Measurements from ENCODE around the gene OPA3. TPM values are rescaled to one million over a fixed set of nuclear protein-coding genes. Genes with fewer than 3 reads are reported as not detected.
"Not testable (repeated sequence)": the region's sequence is repeated elsewhere in the genome, so short reads cannot be mapped to it uniquely, and the experiment has no call there.

Gene OPA3
- 10 to 100 TPM in 1 of 3 donors, 1 to 10 TPM in 2; 6.6 to 11.4 (median 7.2) TPM for total RNA-seq

DNA sequence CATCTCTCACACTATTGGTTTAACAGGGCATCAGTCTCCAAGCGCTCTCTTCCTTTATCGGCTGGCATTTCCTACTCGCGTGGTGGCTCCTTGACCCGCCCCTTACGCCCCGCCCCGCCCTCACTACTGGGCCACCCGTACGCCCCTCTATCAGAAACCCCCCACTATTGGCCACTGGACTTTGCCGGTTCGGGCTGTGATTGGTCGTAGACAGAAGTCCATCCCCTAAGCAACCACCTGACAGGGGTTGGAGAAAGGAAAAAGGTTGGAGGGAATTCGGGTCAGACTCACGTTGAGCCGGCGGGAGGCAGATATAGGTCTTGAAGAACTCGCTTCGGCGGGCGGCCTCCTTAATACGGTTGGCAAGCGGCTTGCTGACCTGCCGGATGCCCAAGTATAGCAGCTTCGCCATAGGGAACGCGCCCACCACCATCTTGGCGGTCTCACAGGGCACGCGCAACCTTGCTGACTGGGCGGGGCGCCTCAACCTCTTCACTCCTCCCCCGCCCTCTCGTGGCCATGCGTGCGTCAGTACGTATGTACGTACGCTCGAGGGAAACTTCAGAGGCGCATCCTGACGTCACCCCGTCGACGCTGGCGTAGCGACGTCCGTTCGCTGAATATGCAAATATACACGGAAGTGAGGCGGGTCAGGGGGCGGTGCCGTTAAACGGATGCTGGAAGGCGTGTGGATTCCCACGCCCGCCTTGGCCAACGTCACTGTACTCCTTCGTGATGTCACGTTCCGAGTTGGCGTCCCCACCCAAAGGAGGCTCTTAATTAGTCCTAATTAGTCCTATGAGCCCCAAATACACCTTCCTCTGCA lies at the start of gene OPA3:
OPA3 (minus strand) TSS at position 471 of the 826 bp plus-strand sequence; CDS start at position 433, 38 bp downstream.
- peak; percentile 77 to 96 (median 87) for TF ChIP-seq POLR2AphosphoS5 (IDR thresholded peaks at IDR 0.05)
- TF ChIP-seq POLR2A (IDR thresholded peaks at IDR 0.05): no peak
- TF ChIP-seq, protein P1, sequence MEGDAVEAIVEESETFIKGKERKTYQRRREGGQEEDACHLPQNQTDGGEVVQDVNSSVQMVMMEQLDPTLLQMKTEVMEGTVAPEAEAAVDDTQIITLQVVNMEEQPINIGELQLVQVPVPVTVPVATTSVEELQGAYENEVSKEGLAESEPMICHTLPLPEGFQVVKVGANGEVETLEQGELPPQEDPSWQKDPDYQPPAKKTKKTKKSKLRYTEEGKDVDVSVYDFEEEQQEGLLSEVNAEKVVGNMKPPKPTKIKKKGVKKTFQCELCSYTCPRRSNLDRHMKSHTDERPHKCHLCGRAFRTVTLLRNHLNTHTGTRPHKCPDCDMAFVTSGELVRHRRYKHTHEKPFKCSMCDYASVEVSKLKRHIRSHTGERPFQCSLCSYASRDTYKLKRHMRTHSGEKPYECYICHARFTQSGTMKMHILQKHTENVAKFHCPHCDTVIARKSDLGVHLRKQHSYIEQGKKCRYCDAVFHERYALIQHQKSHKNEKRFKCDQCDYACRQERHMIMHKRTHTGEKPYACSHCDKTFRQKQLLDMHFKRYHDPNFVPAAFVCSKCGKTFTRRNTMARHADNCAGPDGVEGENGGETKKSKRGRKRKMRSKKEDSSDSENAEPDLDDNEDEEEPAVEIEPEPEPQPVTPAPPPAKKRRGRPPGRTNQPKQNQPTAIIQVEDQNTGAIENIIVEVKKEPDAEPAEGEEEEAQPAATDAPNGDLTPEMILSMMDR (IDR thresholded peaks at IDR 0.05): peak; percentile 20 to 35 (median 25)
- intact Hi-C loops (cut with DNase I; ENCODE audit: low total_unique reads): no loop called here
- Histone ChIP-seq H3K36me3 (no peaks in the 10 kb centered on the region), H3K4me1 (no peaks in the 10 kb centered on the region), H3K4me3 (peak within 1 kb of the TSS; percentile 66 to 92 (median 73)), H3K27ac (peak within 1 kb of the TSS; percentile 96 to 100), H3K9me3 (no peaks in the 10 kb centered on the region), H3K27me3 (no peaks in the 10 kb centered on the region)
- peak; percentile 99 to 100 for DNase-seq (ENCODE audit: low spot score in 2 of 2)

DNA sequence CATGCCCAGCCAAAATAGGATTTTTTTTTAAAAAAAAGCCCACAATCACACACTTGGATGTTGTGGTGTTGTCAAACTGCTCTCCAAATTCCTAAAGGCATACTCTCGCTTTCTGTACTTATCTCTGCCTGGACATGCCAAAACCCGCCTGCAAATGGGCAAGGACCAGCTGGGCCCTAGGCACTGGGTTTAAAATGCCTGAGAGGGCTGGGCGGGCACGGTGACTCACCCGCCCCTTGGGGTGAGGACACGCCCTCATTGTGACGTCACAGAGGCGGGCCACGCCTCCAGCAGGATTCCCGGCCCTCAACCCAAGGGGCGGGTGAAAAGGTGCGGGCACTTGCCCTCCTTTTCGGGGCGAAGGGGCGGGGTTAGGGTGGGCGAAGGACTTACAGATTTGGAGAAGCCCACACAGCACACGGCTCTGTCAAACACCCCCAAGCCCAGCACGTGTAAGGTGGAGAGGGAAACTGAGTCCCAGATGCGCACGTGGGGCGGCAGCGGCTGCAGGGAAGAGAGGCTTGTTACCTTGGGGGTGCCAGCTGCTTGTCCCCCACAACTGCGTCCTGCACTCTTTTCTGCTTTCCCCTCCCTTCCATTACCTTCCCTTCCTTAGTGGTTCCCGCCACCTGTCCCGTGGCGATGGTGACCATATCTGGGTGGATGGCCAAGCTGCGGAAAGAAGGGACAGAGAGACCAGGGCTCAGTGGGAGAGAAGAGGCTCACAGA lies 48.0 kb upstream of the OPA3 start:
- peak in 1 of 3 donors; percentile 19 for TF ChIP-seq POLR2AphosphoS5 (IDR thresholded peaks at IDR 0.05)
- TF ChIP-seq POLR2A (IDR thresholded peaks at IDR 0.05): no peak
- Histone ChIP-seq H3K9me3 (no peaks in the 10 kb centered on the region), H3K4me3 (no peak overlapping the region), H3K4me1 (no peaks in the 10 kb centered on the region), H3K36me3 (no peaks in the 10 kb centered on the region), H3K27me3 (no peaks in the 10 kb centered on the region), H3K27ac (peak overlapping the region; percentile 3 to 72)
- DNase-seq (ENCODE audit: low spot score in 2 of 2): peak; percentile 68 to 71
- intact Hi-C loops (cut with DNase I; ENCODE audit: low total_unique reads): loop anchor here (10.0 kb wide), 1 partner anchor 108 kb away; no protein-coding TSS in a partner anchor

DNA sequence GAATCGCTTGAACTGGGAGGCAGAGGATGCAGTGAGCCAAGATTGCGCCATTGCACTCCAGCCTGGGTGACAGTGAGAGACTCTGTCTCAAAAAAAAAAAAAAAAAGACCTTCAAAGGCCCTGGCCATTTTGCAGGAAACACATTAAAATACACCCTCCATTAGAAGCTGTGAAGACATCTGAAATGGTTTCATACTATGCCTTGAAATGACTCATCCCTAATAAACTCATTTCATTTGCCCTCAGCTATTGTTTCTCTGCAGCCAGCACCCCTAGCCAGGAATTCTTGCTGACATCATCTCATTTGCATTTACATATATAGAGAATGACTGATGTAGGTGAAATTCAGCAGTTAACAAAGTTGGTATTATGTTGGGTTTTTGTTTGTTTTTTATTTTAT lies 45.9 kb upstream of the OPA3 start:
- no peak overlapping the region for H3K4me3 ChIP-seq
- no peaks in the 10 kb centered on the region for H3K27me3 ChIP-seq
- no peak overlapping the region for H3K27ac ChIP-seq
- intact Hi-C loops (cut with DNase I; ENCODE audit: low total_unique reads): loop anchor here (10.0 kb wide), 1 partner anchor 106 kb away; no protein-coding TSS in a partner anchor
- H3K4me1 ChIP-seq: no peaks in the 10 kb centered on the region
- TF ChIP-seq POLR2A (IDR thresholded peaks at IDR 0.05): no peak
- TF ChIP-seq POLR2AphosphoS5 (IDR thresholded peaks at IDR 0.05): no peak
- TF ChIP-seq, protein P1 (IDR thresholded peaks at IDR 0.05): no peak
- no peaks in the 10 kb centered on the region for H3K36me3 ChIP-seq
- DNase-seq (ENCODE audit: low spot score in 2 of 2): no peak
- no peaks in the 10 kb centered on the region for H3K9me3 ChIP-seq

DNA sequence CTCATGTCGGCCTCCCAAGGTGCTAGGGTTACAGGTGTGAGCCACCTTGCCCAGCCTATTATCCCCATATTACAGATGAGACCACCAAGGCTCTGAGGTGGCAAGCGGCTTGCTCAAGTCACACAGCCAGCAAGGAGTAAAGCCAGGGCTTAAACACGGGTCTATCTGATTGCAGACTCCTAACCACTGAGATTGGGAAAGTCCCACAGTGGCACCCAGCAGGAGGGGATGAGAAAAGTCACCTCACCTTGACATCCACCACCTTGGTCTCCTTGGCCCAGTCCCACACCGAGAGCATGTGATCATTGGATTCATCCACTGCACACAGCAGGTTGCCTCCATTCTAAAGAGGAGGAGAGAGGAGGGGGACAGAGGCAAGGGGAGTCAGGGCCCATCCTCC lies 45.1 kb upstream of the OPA3 start:
- Histone ChIP-seq H3K27ac (no peak overlapping the region), H3K9me3 (no peaks in the 10 kb centered on the region), H3K36me3 (no peaks in the 10 kb centered on the region), H3K4me3 (no peak overlapping the region), H3K4me1 (no peaks in the 10 kb centered on the region), H3K27me3 (no peaks in the 10 kb centered on the region)
- intact Hi-C loops (cut with DNase I; ENCODE audit: low total_unique reads): loop anchor here (10.0 kb wide), 1 partner anchor 105 kb away; no protein-coding TSS in a partner anchor
- no peak for DNase-seq (ENCODE audit: low spot score in 2 of 2)
- TF ChIP-seq POLR2A (IDR thresholded peaks at IDR 0.05): no peak
- TF ChIP-seq, protein P1 (IDR thresholded peaks at IDR 0.05): no peak
- TF ChIP-seq POLR2AphosphoS5 (IDR thresholded peaks at IDR 0.05): no peak

DNA sequence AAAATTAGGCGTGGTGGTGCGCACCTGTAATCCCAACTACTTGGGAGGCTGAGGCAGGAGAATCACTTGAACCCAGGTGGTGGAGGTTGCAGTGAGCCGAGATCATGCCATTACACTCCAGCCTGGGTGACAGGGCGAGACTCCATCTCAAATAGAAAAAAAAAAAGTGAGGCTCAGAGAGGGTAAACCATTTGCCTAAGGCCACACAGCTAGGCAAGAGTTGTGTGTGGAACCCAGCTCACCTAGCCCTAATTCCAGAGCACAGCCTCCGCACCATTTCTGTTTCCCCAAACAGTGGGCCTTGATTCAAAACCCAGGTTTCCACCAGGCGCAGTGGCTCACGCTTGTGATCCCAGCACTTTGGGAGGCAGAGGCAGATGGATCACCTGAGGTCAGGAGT lies 43.6 kb upstream of the OPA3 start:
- H3K27ac ChIP-seq; H3K4me1 ChIP-seq; H3K36me3 ChIP-seq; DNase-seq (ENCODE audit: low spot score in 2 of 2); H3K27me3 ChIP-seq; intact Hi-C loops (cut with DNase I; ENCODE audit: low total_unique reads); H3K4me3 ChIP-seq; H3K9me3 ChIP-seq: not testable (repeated sequence)

DNA sequence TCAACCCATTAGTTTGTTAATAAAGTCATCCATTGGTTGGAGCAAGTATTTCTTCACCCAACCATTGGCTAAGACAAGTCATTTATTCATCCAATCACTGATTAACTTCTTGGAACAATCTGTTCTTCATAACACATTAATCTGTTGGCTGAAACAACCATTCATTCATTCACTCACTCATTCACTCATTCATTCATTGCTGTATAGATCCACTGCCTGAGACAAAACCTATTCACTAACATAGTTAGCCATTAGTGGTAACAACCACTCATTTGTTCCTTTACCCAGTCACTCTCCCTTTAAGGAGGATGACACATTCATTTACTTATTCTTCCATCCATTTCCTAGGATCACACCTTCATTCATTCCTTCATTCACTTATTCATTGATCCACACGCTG lies 39.4 kb upstream of the OPA3 start:
- H3K9me3 ChIP-seq: no peaks in the 10 kb centered on the region
- TF ChIP-seq POLR2AphosphoS5 (IDR thresholded peaks at IDR 0.05) (no peak), POLR2A (IDR thresholded peaks at IDR 0.05) (no peak)
- TF ChIP-seq, protein P1 (IDR thresholded peaks at IDR 0.05): no peak
- no peak overlapping the region for H3K4me3 ChIP-seq
- no peaks in the 10 kb centered on the region for H3K36me3 ChIP-seq
- H3K27me3 ChIP-seq: no peaks in the 10 kb centered on the region
- DNase-seq (ENCODE audit: low spot score in 2 of 2): no peak
- H3K4me1 ChIP-seq: no peaks in the 10 kb centered on the region
- intact Hi-C loops (cut with DNase I; ENCODE audit: low total_unique reads): no loop called here
- H3K27ac ChIP-seq: no peak overlapping the region
